ENCODE data around the gene ST8SIA6. TPM values are rescaled to one million over a fixed set of nuclear protein-coding genes. Genes with fewer than 3 reads are reported as not detected.

The ST8SIA6 gene
- total RNA-seq, 1 donor from 2014 or later = 0.79 TPM

GRCh38 chr10:17386616-17387075 lies 67.7 kb downstream of the ST8SIA6 start:
- DNase-seq (ENCODE audit: low read depth, low spot score) = no peak

GRCh38 chr10:17386021-17386420 lies 68.4 kb downstream of the ST8SIA6 start:
- DNase-seq (ENCODE audit: low read depth, low spot score) = no peak

GRCh38 chr10:17385066-17385465 lies 69.3 kb downstream of the ST8SIA6 start:
- DNase-seq (ENCODE audit: low read depth, low spot score) = no peak

DNA sequence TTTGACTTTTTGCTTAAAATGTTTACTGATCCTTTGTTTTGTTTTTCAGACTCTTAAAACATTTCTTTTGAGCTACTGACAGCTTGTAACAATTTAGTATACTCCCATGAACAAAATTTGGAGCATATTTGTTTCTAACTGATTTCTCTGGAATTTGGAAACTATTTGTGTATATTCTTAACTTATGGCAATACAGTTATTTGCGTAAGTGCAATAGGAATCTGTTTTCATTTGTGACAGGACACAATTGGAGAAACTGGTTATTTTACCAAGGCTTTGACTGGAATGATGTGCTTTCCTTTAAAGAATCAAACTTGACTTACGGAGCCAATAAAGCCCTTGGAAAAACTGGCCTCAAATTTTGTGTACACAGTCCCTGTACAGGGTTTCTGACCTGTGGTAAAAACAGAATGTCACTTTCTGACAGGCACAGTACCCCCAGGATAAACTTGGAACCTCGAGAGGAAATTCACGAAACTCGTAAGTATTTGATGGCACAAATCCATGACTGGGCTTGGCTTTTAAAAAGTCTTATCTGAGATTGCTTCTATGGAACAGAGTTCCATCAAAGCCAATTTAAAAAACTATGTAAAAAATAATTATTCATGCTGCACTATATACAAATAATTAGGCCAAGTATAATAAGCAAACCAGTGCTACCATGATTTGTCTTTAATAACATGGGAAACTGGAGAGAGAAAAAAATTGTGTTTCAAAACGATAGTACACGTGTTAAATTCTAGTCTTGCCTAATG lies 70.4 kb downstream of the ST8SIA6 start:
- no peak for DNase-seq (ENCODE audit: low read depth, low spot score)

DNA sequence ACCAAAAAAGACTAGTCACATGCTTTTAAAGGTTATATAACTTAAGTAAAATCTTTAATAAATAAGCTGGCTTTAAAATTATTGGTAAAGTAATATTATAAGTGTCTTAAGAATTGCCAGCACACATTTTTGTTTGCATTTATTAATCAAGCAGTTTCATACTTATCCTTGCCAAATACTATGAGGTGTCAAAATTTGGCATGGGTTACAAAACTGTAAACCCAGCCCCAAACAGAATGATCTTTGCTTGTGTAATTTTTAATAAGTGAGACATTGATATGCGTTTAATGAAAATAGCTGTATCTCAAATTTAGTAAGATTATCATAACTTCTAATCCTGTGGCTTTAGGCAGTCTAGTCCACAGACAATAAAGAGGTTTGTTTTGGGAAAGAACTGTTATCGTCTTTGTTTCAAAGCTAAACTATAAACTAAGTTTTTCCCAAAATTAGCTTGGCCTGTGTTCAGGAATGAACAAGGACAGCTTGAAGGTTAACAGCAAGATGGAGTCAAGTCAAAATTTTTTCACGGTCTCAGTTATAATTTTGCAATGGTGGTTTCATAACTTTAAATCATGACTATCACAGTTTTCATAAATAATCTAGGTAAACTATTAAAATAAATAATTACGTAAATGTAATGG lies 72.8 kb downstream of the ST8SIA6 start:
- no peak for DNase-seq (ENCODE audit: low read depth, low spot score)

- DNase-seq (ENCODE audit: low read depth, low spot score) = no peak
Measured at GRCh38 chr10:17380888-17381287, 73.5 kb downstream of the ST8SIA6 start.

GRCh38 chr10:17380016-17380415 lies 74.4 kb downstream of the ST8SIA6 start:
- no peak for DNase-seq (ENCODE audit: low read depth, low spot score)

DNA sequence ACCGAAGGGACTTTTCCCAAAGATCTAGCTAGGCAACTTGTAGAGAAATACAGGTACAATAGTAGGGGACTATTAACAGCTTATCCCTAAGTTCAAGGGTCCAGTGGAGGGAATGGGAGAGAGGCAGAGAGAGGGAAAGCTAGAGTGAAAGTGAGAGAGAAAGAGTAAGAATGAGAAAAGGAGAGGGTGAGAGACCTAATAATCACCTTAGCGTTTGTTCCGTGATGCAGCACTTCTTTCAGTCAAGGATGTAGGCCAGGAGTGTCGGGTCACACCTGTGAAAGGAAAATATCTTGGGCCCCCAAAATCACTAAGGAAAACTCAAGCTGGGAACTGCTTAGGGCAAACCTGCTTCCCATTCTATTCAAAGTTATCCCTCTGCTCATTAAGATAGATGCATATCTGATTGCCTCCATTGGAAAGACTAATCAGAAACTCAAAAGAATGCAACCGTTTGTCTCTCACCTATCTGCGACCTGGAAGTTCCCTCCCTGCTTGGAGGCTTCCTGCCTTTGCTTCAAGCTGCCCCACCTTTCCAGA lies 75.2 kb downstream of the ST8SIA6 start:
- DNase-seq (ENCODE audit: low read depth, low spot score) = no peak

- DNase-seq (ENCODE audit: low read depth, low spot score) = no peak
Measured at GRCh38 chr10:17375936-17376584, 78.3 kb downstream of the ST8SIA6 start.

DNA sequence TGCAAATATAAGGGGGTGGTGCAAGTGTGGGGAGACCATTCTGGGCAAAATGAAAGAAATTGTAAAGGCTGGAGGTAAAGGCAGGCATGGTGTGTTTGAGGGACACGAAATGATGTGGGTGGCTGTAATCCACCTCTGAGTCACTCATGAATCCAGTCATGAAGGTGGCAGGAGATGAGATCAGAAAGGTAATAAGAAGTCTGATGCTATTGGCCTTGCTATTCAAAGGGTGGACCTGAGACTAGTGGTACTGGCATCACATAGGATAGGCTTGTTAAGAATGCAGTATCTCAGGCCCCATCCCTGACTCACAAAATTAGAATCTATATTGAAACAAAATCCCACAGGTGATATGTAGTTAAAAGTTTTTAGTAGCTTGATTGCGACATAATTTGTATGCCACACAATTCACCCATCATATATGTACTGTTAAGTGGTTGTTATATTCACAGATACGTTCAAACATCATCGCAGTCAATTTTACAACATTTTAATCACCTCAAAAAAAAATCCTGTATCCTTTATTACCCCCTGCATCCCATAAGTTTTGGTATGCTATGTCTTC lies 85.6 kb downstream of the ST8SIA6 start:
- no peak for DNase-seq (ENCODE audit: low read depth, low spot score)

DNA sequence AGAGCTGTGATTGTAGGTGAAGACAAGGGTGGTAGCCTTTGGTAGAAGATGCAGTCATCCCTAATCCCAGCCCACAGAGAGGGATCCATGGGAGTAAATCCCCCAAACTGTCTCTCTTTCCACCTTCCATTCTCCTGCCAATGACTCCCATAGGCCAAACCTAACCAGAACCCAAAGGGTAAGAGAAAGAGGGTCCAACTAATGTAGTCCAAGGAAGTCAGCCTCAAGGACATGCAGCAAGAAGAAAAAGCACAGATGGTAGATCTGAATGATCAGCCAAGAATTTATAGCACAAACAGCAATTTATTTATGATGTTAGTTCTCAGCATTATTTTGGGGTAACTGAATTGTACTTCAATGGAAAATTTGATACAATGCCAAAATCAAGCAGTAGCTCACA lies 87.7 kb downstream of the ST8SIA6 start:
- no peak for DNase-seq (ENCODE audit: low read depth, low spot score)

- no peak for DNase-seq (ENCODE audit: low read depth, low spot score)
Measured at GRCh38 chr10:17365402-17365801, 89.0 kb downstream of the ST8SIA6 start.

GRCh38 chr10:17358461-17358860 lies 95.9 kb downstream of the ST8SIA6 start:
- no peak for DNase-seq (ENCODE audit: low read depth, low spot score)

GRCh38 chr10:17357781-17358180 lies 96.6 kb downstream of the ST8SIA6 start:
- DNase-seq (ENCODE audit: low read depth, low spot score) = no peak

- no peak for DNase-seq (ENCODE audit: low read depth, low spot score)
Measured at GRCh38 chr10:17356820-17357219, 97.6 kb downstream of the ST8SIA6 start.

- DNase-seq (ENCODE audit: low read depth, low spot score) = no peak
Measured at GRCh38 chr10:17354781-17355180, 99.6 kb downstream of the ST8SIA6 start.

DNA sequence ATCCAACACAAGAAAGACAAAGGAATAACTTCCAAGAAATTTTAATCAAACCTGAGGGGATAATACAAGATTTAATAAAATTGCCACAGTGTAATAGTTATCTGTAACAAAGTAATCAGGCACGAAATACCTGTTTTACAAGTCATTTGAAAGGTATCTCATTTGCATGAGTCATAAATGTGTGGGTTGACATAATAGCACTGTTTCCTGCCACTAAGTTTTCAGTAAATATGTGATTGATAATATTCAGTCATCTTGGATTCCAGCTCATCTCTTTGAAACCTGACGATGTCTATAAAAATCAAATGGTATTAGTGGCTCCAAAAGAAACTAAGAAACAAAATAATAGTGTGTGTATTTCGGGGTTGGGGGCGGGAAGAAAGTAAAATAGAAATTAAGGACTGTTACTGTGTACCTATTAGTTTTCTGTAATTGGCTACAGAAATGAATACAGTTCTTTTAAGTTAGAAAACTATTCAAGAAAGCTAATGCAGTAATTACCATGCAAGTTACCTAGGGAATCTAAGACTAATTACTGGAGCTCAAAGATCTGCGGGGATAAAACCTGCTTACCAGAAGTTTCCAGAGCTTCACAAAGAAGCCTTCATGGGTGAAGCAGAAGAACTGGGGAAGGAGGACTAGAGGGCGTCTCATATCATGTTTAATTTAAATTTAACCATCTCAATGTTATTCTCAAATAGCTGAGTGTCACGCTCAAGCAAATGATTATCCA lies 100.7 kb downstream of the ST8SIA6 start:
- no peak for DNase-seq (ENCODE audit: low read depth, low spot score)

GRCh38 chr10:17352583-17352982 lies 101.8 kb downstream of the ST8SIA6 start:
- DNase-seq (ENCODE audit: low read depth, low spot score) = no peak

GRCh38 chr10:17351506-17351905 lies 102.9 kb downstream of the ST8SIA6 start:
- no peak for DNase-seq (ENCODE audit: low read depth, low spot score)

- DNase-seq (ENCODE audit: low read depth, low spot score) = no peak
Measured at GRCh38 chr10:17349717-17350116, 104.7 kb downstream of the ST8SIA6 start.

Measured in pulmonary artery endothelial cell (primary cell).